Bronchial epithelial cell (primary cell): Measurements from ENCODE around the gene NAA38. TPM values are rescaled to one million over a fixed set of nuclear protein-coding genes. Genes with fewer than 3 reads are reported as not detected.
"Not testable (repeated sequence)": the region's sequence is repeated elsewhere in the genome, so short reads cannot be mapped to it uniquely, and the experiment has no call there.

ENCODE experiments used
- DNase-seq: peaks from one replicate; pipeline ENCODE4 v3.0.0-alpha.2; 2010; ENCODE audit warnings: low read depth
- FAIRE-seq: peaks from 2 replicates; lab custom pipeline; 2011; peaks lifted over from hg19 to GRCh38; lab: Jason Lieb, UNC
- H3K27me3 ChIP-seq: 2 replicates; pipeline ENCODE4 v1.5.1; 2011; ENCODE audit warnings: low read length; ENCODE audit not compliant: control insufficient read depth, insufficient read depth
- H3K36me3 ChIP-seq: 2 replicates; pipeline ENCODE4 v1.5.1; 2011; ENCODE audit warnings: low read length; ENCODE audit not compliant: control insufficient read depth, insufficient read depth
- H3K4me3 ChIP-seq: 2 replicates; pipeline ENCODE4 v1.5.1; 2011; ENCODE audit warnings: mild to moderate bottlenecking, low read depth, low read length, control low read depth
- CTCF ChIP-seq: IDR thresholded peaks from 2 replicates; pipeline ENCODE4 v1.5.1; 2011; ENCODE audit warnings: mild to moderate bottlenecking, moderate library complexity, low read length, control low read depth, inconsistent platforms; ENCODE audit not compliant: insufficient read depth, severe bottlenecking
- total RNA-seq: library from RNA; depleted of rRNA; stranded (reverse); fragments of >200 nt; gene quantifications from 2 replicates; pipeline ENCODE4 v1.2.1, GENCODE V29; 2014

Gene NAA38
- total RNA-seq, 1 donor from 2014 or later = 36.6 TPM

- H3K4me3 ChIP-seq = no peak overlapping the region
- H3K27me3 ChIP-seq = no peaks in the 10 kb centered on the region
- FAIRE-seq (no peak), DNase-seq (no peak)
- H3K36me3 ChIP-seq = no peaks in the 10 kb centered on the region
- TF ChIP-seq CTCF = no peak
These were observed 46.1 kb downstream of the NAA38 start for GRCh38 chr17:7811251-7811650.

- DNase-seq = peak; percentile 49
- not testable (repeated sequence) for H3K4me3 ChIP-seq, H3K36me3 ChIP-seq, FAIRE-seq, H3K27me3 ChIP-seq
These were observed 47.5 kb downstream of the NAA38 start for GRCh38 chr17:7809791-7810343.

- DNase-seq (peak; percentile 90), FAIRE-seq (peak; percentile 84)
- Histone ChIP-seq H3K4me3 (no peak overlapping the region), H3K36me3 (no peaks in the 10 kb centered on the region), H3K27me3 (no peaks in the 10 kb centered on the region)
- no peak for TF ChIP-seq CTCF
These were observed 48.1 kb downstream of the NAA38 start for GRCh38 chr17:7809086-7809790.

- H3K27me3 ChIP-seq = no peaks in the 10 kb centered on the region
- DNase-seq = no peak
These were observed 50.2 kb downstream of the NAA38 start for GRCh38 chr17:7807206-7807605.

More at GRCh38 chr17:7807206-7807605, 50.2 kb downstream of the NAA38 start:
- no peak for TF ChIP-seq CTCF
- FAIRE-seq = no peak
- no peak overlapping the region for H3K4me3 ChIP-seq
- H3K36me3 ChIP-seq = no peaks in the 10 kb centered on the region

Other genes with a start within 250 kb of the NAA38 start
- gene FXR2, start 242.7 kb downstream of the NAA38 start, total RNA-seq = 42.1 and 43.2 TPM in 2 replicates
- 23.9 and 38.7 TPM in 2 replicates for gene SAT2, start 229.7 kb downstream of the NAA38 start, total RNA-seq
- gene SHBG, start 227.4 kb downstream of the NAA38 start, total RNA-seq = 0.38 TPM in 1 of 2 replicates, not detected in the other
- gene ATP1B2, start 206.6 kb downstream of the NAA38 start, total RNA-seq = not detected in 2 replicates
- gene TP53, start 170.1 kb downstream of the NAA38 start, total RNA-seq = 9.2 and 15.1 TPM in 2 replicates
- gene WRAP53, start 169.1 kb downstream of the NAA38 start, total RNA-seq = 3.5 and 4.2 TPM in 2 replicates
- gene EFNB3, start 152.4 kb downstream of the NAA38 start, total RNA-seq = under 0.01 TPM in 2 replicates
- gene DNAH2, start 139.8 kb downstream of the NAA38 start, total RNA-seq = under 0.01 and 0.26 TPM in 2 replicates
- 2.9 and 6.0 TPM in 2 replicates for gene KDM6B, start 23.3 kb downstream of the NAA38 start, total RNA-seq
- 0.64 TPM in 1 of 2 replicates, not detected in the other for gene TMEM88, start 2.5 kb downstream of the NAA38 start, total RNA-seq
- 6.5 and 9.0 TPM in 2 replicates for gene CYB5D1, start 444 bp upstream of the NAA38 start, total RNA-seq
- gene CHD3, start 31.2 kb upstream of the NAA38 start, total RNA-seq = 41.3 and 98.2 TPM in 2 replicates
- gene RNF227, start 58.7 kb upstream of the NAA38 start, total RNA-seq = 7.8 and 8.2 TPM in 2 replicates
- gene KCNAB3, start 72.3 kb upstream of the NAA38 start, total RNA-seq = 0.79 and 0.90 TPM in 2 replicates
- gene TRAPPC1, start 74.4 kb upstream of the NAA38 start, total RNA-seq = 16.8 and 27.9 TPM in 2 replicates
- 8.2 and 12.2 TPM in 2 replicates for gene CNTROB, start 74.6 kb upstream of the NAA38 start, total RNA-seq
- gene GUCY2D, start 145.1 kb upstream of the NAA38 start, total RNA-seq = 0.13 TPM in 1 of 2 replicates, not detected in the other
- gene ALOX15B, start 181.5 kb upstream of the NAA38 start, total RNA-seq = 5.8 and 20.6 TPM in 2 replicates
- 0.26 and 2.0 TPM in 2 replicates for gene ALOX12B, start 230.2 kb upstream of the NAA38 start, total RNA-seq